Measurements from ENCODE around the gene ZIC2.

Gene ZIC2

DNA sequence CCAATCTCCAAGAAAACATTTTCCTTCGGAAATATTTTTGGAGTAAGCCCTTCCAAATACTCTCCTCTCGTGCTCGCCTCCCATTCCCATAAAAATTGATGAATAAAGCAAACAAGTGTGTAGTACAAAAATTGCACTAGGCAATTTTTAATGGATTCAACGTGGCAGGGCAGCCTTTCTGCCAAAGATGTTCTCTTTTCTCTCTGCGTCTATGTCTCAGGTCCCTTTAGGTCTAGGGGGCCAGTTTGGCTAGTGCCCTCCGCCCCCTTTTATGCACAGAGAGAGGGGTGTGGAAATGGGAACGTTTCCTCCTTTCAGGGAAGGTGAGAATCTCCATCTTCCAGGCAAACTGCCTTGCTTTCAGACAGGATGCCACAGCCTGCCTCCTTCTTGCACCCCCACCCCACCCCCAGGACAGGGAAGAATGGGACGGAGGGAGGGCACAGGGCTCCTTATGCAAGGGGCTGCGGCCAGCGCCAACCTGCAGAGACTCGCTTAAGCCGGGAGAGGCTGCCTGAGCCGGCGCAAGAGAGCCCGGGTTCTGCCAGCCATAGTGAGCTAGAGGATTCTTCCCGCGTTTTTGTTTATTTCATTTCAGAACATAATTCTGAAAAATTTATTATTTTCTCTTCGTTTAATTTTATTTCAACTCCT is 2.7 kb upstream of the ZIC2 start:
- no peak overlapping the region for H3K4me3 ChIP-seq (ENCODE audit: control insufficient read depth, low read depth, low read length)
- DNase-seq (ENCODE audit: low read depth): no peak
- no peak for TF ChIP-seq CTCF (conservative IDR thresholded peaks at IDR 0.05; ENCODE audit: control insufficient read depth, insufficient read depth, low read depth, low read length)

DNA sequence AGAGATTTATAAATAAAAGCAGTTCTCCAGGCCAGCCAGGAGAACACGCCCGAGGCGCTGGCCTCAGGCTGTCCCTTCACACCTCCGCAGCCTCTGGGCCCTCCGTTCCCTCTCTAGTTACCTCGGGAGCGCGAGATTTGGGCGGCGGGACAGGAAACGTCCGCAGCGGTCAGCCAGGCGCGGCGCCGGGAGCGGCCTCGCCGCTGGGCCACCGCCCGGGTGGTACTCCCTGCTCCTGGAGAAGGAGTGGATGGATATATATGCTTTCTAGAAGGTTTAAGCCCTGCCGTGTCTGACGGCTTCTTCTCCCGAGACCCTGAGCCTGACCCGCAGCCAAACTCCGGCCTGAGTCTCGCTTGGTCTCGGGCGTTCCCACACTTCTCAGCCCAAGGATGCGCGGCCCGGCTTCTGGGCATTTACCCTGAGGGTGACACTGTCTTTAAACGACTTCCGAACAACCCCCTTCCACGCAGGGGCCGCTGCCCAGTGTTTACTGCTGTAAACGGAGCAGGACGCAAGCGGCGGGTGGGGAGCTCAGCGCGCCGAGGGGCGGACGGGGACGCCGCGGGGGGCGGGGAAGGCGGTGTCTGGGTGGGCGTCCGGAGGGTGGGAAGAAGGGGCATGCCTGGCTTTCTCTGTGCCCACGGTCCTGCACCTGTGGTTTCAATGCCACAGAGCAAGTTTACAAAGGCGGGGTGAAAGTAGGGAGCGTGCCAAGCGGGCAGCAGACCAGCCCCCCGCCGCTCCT is 2.0 kb upstream of the ZIC2 start:
- TF ChIP-seq CTCF (conservative IDR thresholded peaks at IDR 0.05; ENCODE audit: control insufficient read depth, insufficient read depth, low read depth, low read length): no peak
- H3K4me3 ChIP-seq (ENCODE audit: control insufficient read depth, low read depth, low read length): no peak overlapping the region
- no peak for DNase-seq (ENCODE audit: low read depth)

GRCh38 chr13:99980201-99980823 is 1.3 kb upstream of the ZIC2 start:
- peak overlapping the region; percentile 30 for H3K4me3 ChIP-seq (ENCODE audit: control insufficient read depth, low read depth, low read length)
- TF ChIP-seq CTCF (conservative IDR thresholded peaks at IDR 0.05; ENCODE audit: control insufficient read depth, insufficient read depth, low read depth, low read length): no peak
- DNase-seq (ENCODE audit: low read depth): peak; percentile 51

DNA sequence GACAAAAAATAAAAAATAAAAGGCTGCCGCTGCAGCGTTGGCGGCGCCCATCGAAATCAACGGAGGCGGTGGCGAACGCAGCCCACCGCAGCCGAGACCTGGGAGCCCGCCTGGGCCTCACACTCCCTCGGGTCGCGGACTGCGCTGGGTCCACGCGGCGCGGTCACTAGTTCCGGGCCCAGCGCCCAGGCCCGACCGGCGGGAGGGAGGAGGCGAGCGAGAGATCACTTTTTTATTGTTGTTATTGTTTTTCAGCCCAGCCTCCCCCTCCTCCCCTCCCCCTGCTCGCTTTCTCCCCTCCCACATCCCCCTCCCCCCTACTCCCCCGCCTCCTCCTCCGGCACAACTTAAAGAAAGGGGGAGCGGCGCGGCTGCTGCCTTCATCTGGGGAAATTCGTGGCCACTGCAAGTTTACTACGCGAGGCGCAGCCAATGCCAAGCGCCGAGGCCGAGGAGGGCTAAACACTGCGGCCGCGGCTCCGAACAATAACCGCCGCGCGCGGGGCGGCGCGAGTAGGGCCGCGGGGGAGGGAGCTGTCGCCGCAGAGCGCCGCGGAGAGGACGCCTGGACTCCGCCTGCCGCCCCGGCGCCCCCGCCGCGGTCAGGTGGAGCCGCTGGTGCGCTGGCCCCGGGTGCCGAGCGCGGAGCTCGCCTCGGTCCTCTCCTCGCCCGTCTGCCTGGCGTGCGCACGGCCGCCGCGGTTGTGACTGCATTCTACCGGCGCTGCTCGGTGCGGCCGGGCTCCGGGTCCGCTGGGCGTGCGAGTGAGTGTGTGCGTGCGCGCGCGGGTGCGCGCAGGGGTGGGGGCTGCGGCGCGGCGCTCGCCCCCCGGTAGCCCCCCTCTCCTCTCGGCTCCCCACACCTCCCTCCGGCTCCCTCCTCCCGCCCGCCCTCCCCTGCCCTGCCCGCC is 505 bp upstream of the ZIC2 start:
- no peak for TF ChIP-seq CTCF (conservative IDR thresholded peaks at IDR 0.05; ENCODE audit: control insufficient read depth, insufficient read depth, low read depth, low read length)
- peak overlapping the region; percentile 30 for H3K4me3 ChIP-seq (ENCODE audit: control insufficient read depth, low read depth, low read length)
- peak; percentile 24 for DNase-seq (ENCODE audit: low read depth)

GRCh38 chr13:99982036-99982730 is 599 bp downstream of the ZIC2 start:
- no peak overlapping the region for H3K4me3 ChIP-seq (ENCODE audit: control insufficient read depth, low read depth, low read length)
- TF ChIP-seq CTCF (conservative IDR thresholded peaks at IDR 0.05; ENCODE audit: control insufficient read depth, insufficient read depth, low read depth, low read length): no peak
- no peak for DNase-seq (ENCODE audit: low read depth)

Data from fibroblast of mammary gland (primary cell).